Gastroesophageal sphincter (tissue), 4 donors: ENCODE results near the gene TBC1D1. TPM values are rescaled to one million over a fixed set of nuclear protein-coding genes. Genes with fewer than 3 reads are reported as not detected.

ENCODE experiments used
- ATAC-seq: fragments of 150-250 bp; one replicate; pipeline ENCODE4 v1.9.1; 2016; ENCODE audit warnings: mild to moderate bottlenecking, moderate library complexity
- H3K27ac ChIP-seq, 4 donors: fragments of 200-600 bp; sonication (generic) in 3 of 4; 1 replicate in 3 of 4; 2 replicates in 1 of 4; pipeline ENCODE4 v1.5.1; 2016 to 2019
- H3K27me3 ChIP-seq: fragments of 200-600 bp; sonication (generic); one replicate; pipeline ENCODE4 v1.5.1; 2019
- H3K36me3 ChIP-seq, 2 donors: fragments of 200-600 bp; sonication (generic); one replicate each; pipeline ENCODE4 v1.5.1; 2019; ENCODE audit warnings: control low read depth in 1 of 2
- H3K4me1 ChIP-seq, 3 donors: fragments of 200-600 bp; sonication (generic); 1 replicate in 2 of 3; 2 replicates in 1 of 3; pipeline ENCODE4 v1.5.1; 2016 to 2019; ENCODE audit warnings: control low read depth in 2 of 3
- H3K4me3 ChIP-seq, 2 donors: fragments of 200-600 bp; sonication (generic); one replicate each; pipeline ENCODE4 v1.5.1; 2019; ENCODE audit warnings: mild to moderate bottlenecking in 1 of 2, moderate library complexity in 1 of 2
- H3K9me3 ChIP-seq, 3 donors: fragments of 200-600 bp; sonication (generic); one replicate each; pipeline ENCODE4 v1.5.1; 2017 to 2019; ENCODE audit warnings: control low read depth in 2 of 3
- EP300 ChIP-seq: sonication (generic); formaldehyde crosslinking; IDR thresholded peaks from one replicate; pipeline ENCODE4 v1.6.1; 2017; ENCODE audit warnings: antibody characterized with exemption, mild to moderate bottlenecking
- POLR2A ChIP-seq, 2 donors: fragments of 450-650 bp; IDR thresholded peaks; one replicate each; pipeline ENCODE4 v1.6.1; 2017; ENCODE audit warnings: antibody characterized with exemption in 2 of 2, mild to moderate bottlenecking in 2 of 2, moderate library complexity in 1 of 2
- POLR2AphosphoS5 ChIP-seq: sonication (generic); formaldehyde crosslinking; IDR thresholded peaks from one replicate; pipeline ENCODE4 v1.6.1; 2017; ENCODE audit warnings: antibody characterized with exemption
- WGBS, 2 donors: methylation state at CpG; one replicate each; pipeline ENCODE4 v1.1.5; 2018; ENCODE audit warnings: low coverage in 1 of 2; 5-methylcytosine and 5-hydroxymethylcytosine counted together
- total RNA-seq, 4 donors: library from RNA; depleted of rRNA; stranded (reverse); fragments of >200 nt; gene quantifications; one replicate each; pipeline ENCODE4 v1.1.0, GENCODE V29; 2016
- TF ChIP-seq, protein P1 (sequence below), 4 experiments: fragments of 200-600 bp in 2 of 4; fragments of 450-650 bp in 2 of 4; sonication (generic) in 1 of 4; IDR thresholded peaks; one replicate each; pipeline ENCODE4 v1.5.1; 2017 to 2019; ENCODE audit warnings: antibody characterized with exemption in 4 of 4, mild to moderate bottlenecking in 2 of 4, moderate library complexity in 2 of 4

TBC1D1 gene
- total RNA-seq, 4 donors from 2014 or later = 190 to 279 (median 241) TPM

DNA sequence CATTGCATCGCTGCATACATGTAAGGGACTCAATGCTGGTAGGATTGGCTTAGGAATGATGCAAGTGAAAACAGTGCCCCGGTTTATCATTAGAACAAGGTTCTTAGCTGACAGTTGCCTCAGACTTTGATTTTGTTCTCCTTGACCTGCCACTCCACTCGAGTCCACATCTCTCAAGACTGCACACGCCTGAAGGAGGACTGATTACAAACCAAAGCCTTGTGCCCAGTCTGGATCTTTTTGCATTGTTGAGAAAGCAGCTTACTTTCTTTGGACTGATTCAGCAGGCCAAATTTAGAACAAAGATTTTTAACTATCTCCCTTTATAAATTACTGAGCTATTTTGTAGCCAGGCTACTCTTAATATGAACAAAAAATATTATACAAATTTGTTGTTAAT lies 194.9 kb downstream of the TBC1D1 start:
- peak overlapping the region in 1 of 4 donors; percentile 1 for H3K27ac ChIP-seq
- no peak for TF ChIP-seq EP300
- TF ChIP-seq, protein P1, sequence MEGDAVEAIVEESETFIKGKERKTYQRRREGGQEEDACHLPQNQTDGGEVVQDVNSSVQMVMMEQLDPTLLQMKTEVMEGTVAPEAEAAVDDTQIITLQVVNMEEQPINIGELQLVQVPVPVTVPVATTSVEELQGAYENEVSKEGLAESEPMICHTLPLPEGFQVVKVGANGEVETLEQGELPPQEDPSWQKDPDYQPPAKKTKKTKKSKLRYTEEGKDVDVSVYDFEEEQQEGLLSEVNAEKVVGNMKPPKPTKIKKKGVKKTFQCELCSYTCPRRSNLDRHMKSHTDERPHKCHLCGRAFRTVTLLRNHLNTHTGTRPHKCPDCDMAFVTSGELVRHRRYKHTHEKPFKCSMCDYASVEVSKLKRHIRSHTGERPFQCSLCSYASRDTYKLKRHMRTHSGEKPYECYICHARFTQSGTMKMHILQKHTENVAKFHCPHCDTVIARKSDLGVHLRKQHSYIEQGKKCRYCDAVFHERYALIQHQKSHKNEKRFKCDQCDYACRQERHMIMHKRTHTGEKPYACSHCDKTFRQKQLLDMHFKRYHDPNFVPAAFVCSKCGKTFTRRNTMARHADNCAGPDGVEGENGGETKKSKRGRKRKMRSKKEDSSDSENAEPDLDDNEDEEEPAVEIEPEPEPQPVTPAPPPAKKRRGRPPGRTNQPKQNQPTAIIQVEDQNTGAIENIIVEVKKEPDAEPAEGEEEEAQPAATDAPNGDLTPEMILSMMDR (IDR thresholded peaks at IDR 0.05) = no peak
- no peak for TF ChIP-seq POLR2A (IDR thresholded peaks at IDR 0.05)
- TF ChIP-seq POLR2AphosphoS5 = no peak
- H3K4me1 ChIP-seq = peaks cover 2 to 73% (median 10%) of the 10 kb centered on the region in 3 donors
- H3K36me3 ChIP-seq = peaks cover 0 to 32% of the 10 kb centered on the region in 2 donors
- H3K4me3 ChIP-seq = no peak overlapping the region
- H3K27me3 ChIP-seq = no peaks in the 10 kb centered on the region
- WGBS, 2 donors = 0 to 34% methylated on average over 2 to 4 of the region's 4 CpGs
- H3K9me3 ChIP-seq = no peaks in the 10 kb centered on the region
- ATAC-seq = no peak

DNA sequence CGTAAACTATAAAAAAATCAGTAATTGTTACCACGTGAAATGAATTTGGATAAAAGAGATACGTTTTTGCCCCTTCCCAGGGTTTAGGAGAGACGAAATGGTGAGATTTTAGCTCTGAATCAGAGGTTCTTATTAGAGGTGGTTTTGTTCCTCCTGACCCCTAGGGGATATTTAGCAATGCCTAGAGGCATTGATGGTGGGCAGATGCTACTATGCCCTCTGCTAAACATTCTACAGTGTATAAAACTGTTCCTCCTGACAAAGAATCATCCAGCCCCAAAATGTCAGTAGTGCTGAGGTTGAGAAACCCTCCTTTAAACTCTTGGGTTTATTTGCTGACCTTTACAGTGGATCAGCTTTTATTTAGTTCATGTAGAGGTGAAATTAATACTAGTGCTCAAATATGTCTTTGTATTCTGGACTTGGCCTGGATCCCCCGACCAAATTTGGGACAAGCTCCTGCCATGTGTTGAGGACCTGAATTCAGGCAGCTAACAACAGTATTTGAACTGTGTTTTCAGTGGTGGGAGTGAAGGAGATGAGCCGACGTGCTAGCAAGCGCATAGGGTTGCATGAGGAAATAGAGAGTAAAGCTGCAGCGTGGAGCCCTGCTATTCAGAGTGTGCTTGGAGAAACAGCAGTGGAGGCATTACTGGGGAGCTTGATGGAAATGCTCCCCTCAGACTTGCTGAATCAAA lies 195.4 kb downstream of the TBC1D1 start:
- H3K9me3 ChIP-seq = no peaks in the 10 kb centered on the region
- H3K4me1 ChIP-seq = peaks cover 2 to 68% (median 10%) of the 10 kb centered on the region in 3 donors
- 44 to 60% methylated on average over 8 to 9 of the region's 9 CpGs for WGBS, 2 donors
- H3K4me3 ChIP-seq = no peak overlapping the region
- no peak for TF ChIP-seq POLR2A (IDR thresholded peaks at IDR 0.05)
- no peak for TF ChIP-seq EP300
- TF ChIP-seq, protein P1 (IDR thresholded peaks at IDR 0.05) = no peak
- TF ChIP-seq POLR2AphosphoS5 = no peak
- peaks cover 0 to 32% of the 10 kb centered on the region in 2 donors for H3K36me3 ChIP-seq
- H3K27ac ChIP-seq = no peak overlapping the region
- ATAC-seq = no peak
- H3K27me3 ChIP-seq = no peaks in the 10 kb centered on the region

DNA sequence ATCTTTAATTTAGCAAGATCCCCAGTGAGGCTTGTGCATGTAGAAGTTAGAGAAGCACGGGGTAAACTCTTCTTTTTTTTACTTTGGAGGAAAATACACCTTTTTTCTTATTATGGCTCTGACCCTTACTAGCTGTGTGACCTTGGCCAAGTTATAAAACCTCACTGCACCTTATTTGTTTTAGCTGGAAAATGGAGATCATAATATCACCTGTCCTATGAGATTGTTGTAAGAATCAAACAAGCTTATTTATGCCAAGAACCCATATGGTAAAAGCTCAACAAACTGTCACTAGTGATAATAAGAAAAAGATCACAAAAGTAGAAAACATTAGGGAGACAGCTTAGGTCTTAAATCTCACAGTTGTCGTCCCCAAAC lies 196.0 kb downstream of the TBC1D1 start:
- TF ChIP-seq, protein P1 (IDR thresholded peaks at IDR 0.05) = no peak
- TF ChIP-seq POLR2AphosphoS5 = no peak
- no peak for TF ChIP-seq POLR2A (IDR thresholded peaks at IDR 0.05)
- TF ChIP-seq EP300 = no peak
- 56 to 80% methylated on average over 2 of the region's 2 CpGs for WGBS, 2 donors
- Histone ChIP-seq H3K4me3 (no peak overlapping the region), H3K36me3 (peaks cover 0 to 32% of the 10 kb centered on the region in 2 donors), H3K27ac (no peak overlapping the region), H3K27me3 (no peaks in the 10 kb centered on the region), H3K4me1 (peaks cover 2 to 67% (median 10%) of the 10 kb centered on the region in 3 donors), H3K9me3 (no peaks in the 10 kb centered on the region)
- no peak for ATAC-seq

DNA sequence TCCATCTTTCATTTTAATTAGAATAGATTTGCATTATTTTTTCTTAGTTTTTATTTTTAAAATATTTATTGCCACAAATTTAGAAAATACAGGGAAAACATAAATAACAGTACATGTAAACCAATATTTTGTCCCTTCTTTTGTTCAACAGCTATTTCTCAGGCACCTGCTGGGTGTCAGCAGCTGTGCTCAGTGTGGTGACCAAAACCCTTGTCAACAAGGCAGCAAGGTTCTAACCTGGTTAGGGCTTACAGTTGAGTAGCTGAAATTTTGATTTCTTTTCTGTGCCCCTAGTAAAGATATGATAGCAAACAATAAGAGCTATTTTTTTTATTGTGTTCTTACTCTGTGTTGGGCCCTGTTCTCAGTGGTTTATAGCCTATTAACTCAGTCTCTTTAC lies 197.4 kb downstream of the TBC1D1 start:
- TF ChIP-seq, protein P1 (IDR thresholded peaks at IDR 0.05) = no peak
- no peak for TF ChIP-seq EP300
- no peak for TF ChIP-seq POLR2AphosphoS5
- TF ChIP-seq POLR2A (IDR thresholded peaks at IDR 0.05) = no peak
- Histone ChIP-seq H3K4me1 (peaks cover 2 to 58% (median 10%) of the 10 kb centered on the region in 3 donors), H3K9me3 (no peaks in the 10 kb centered on the region), H3K27ac (no peak overlapping the region), H3K27me3 (no peaks in the 10 kb centered on the region), H3K4me3 (no peak overlapping the region), H3K36me3 (peaks cover 0 to 39% of the 10 kb centered on the region in 2 donors)
- no peak for ATAC-seq

DNA sequence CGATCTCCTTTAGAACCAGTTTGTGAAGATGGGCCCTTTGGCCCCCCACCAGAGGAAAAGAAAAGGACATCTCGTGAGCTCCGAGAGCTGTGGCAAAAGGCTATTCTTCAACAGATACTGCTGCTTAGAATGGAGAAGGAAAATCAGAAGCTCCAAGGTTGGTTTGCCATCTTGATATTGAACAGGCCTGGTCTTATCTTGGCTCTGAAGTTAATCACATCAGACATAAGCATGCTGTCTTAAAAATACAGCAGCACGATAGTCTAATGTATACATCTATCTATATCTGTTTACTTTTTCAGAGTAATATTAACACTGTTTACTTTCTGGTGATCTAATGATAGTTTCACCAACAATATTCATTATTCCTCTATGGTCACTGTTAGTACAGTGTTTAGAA lies 199.1 kb downstream of the TBC1D1 start:
- peaks cover 0 to 39% of the 10 kb centered on the region in 2 donors for H3K36me3 ChIP-seq
- no peak for TF ChIP-seq POLR2A (IDR thresholded peaks at IDR 0.05)
- TF ChIP-seq, protein P1 (IDR thresholded peaks at IDR 0.05) = no peak
- no peak for TF ChIP-seq EP300
- TF ChIP-seq POLR2AphosphoS5 = no peak
- no peak overlapping the region for H3K27ac ChIP-seq
- ATAC-seq = no peak
- H3K4me3 ChIP-seq = no peak overlapping the region
- no peaks in the 10 kb centered on the region for H3K9me3 ChIP-seq
- no peaks in the 10 kb centered on the region for H3K27me3 ChIP-seq
- WGBS, 2 donors = 44 to 49% methylated on average over 3 to 4 of the region's 4 CpGs
- H3K4me1 ChIP-seq = peaks cover 2 to 43% (median 6%) of the 10 kb centered on the region in 3 donors
